H1 (cell line): Measurements from ENCODE around the gene ADGRL3. TPM values are rescaled to one million over a fixed set of nuclear protein-coding genes. Genes with fewer than 3 reads are reported as not detected.
A peak's percentile ranks its signal among the peaks of the same experiment; 100 is the strongest.

Experiments used
- CTCF ChIA-PET: fragments of 300-600 bp; sonication (Branson Sonifier 250); formaldehyde crosslinking; loops from one replicate; lab custom pipeline; 2021; ENCODE audit not compliant: partially characterized antibody; lab: Charles Lee
- POLR2A ChIA-PET: fragments of 300-600 bp; sonication (Branson Sonifier 250); formaldehyde crosslinking; loops from one replicate; lab custom pipeline; 2021; ENCODE audit warnings: inconsistent platforms; ENCODE audit not compliant: partially characterized antibody; lab: Charles Lee
- DNase-seq, 2 experiments: peaks; one replicate each; pipeline versions ENCODE4 v3.0.0 to v3.0.0-alpha.2; 2010 to 2022; ENCODE audit warnings: low spot score in 2 of 2, low read depth in 1 of 2, mixed read lengths in 1 of 2
- FAIRE-seq: peaks from 2 replicates; lab custom pipeline; 2011; peaks lifted over from hg19 to GRCh38; lab: Jason Lieb, UNC
- H2AFZ ChIP-seq: 2 replicates; pipeline ENCODE4 v1.8.1; 2012; ENCODE audit warnings: low read length, inconsistent platforms
- H2AK5ac ChIP-seq: 2 replicates; pipeline ENCODE4 v1.6.1; 2013; ENCODE audit warnings: low read depth, low read length
- H2BK120ac ChIP-seq: replicated peaks from 2 replicates; pipeline ENCODE3; 2013; ENCODE audit warnings: low read depth, low read length, inconsistent platforms
- H2BK12ac ChIP-seq: 2 replicates; pipeline ENCODE4 v1.6.1; 2013; ENCODE audit warnings: low read depth, low read length
- H2BK15ac ChIP-seq: 2 replicates; pipeline ENCODE4 v1.6.1; 2013; ENCODE audit warnings: low read length
- H2BK20ac ChIP-seq: 2 replicates; pipeline ENCODE4 v1.6.1; 2013; ENCODE audit warnings: low read length
- H2BK5ac ChIP-seq: 2 replicates; pipeline ENCODE4 v1.6.1; 2013; ENCODE audit warnings: low read depth, low read length
- H3K14ac ChIP-seq: 2 replicates; pipeline ENCODE4 v1.6.1; 2013; ENCODE audit warnings: inconsistent platforms; ENCODE audit not compliant: insufficient read length
- H3K18ac ChIP-seq: 2 replicates; pipeline ENCODE4 v1.6.1; 2013; ENCODE audit warnings: low read length; ENCODE audit errors: extremely low read depth
- H3K23ac ChIP-seq: 2 replicates; pipeline ENCODE4 v1.6.1; 2013; ENCODE audit warnings: inconsistent platforms; ENCODE audit not compliant: insufficient read length
- H3K23me2 ChIP-seq: 2 replicates; pipeline ENCODE4 v1.6.1; 2013; ENCODE audit warnings: low read depth, low read length
- H3K27ac ChIP-seq: 2 replicates; pipeline ENCODE4 v1.6.1; 2011; ENCODE audit warnings: low read depth, low read length, inconsistent platforms
- H3K27me3 ChIP-seq, 4 experiments: replicated peaks in 1 of 4; 1 replicate in 1 of 4; 2 replicates in 3 of 4; pipeline versions ENCODE4 v1.6.1 to v1.8.1; 2011 to 2013; ENCODE audit warnings: low read length in 3 of 4, mild to moderate bottlenecking in 3 of 4, inconsistent platforms in 2 of 4, mixed read lengths in 2 of 4, moderate library complexity in 1 of 4; ENCODE audit not compliant: control insufficient read depth in 3 of 4, insufficient read depth in 3 of 4; ENCODE audit errors: extremely low read depth in 1 of 4
- H3K36me3 ChIP-seq, 4 experiments: 2 replicates each; pipeline versions ENCODE4 v1.6.1 to v1.8.1; 2011 to 2013; ENCODE audit warnings: mild to moderate bottlenecking in 4 of 4, low read length in 3 of 4, moderate library complexity in 2 of 4, control low read depth in 1 of 4, inconsistent platforms in 1 of 4; ENCODE audit not compliant: insufficient read depth in 4 of 4, control insufficient read depth in 2 of 4
- H3K4ac ChIP-seq: replicated peaks from 2 replicates; pipeline ENCODE3; 2013; ENCODE audit warnings: low read length, low read depth, mixed read lengths, inconsistent platforms; ENCODE audit not compliant: insufficient read length
- H3K4me1 ChIP-seq, 4 experiments: replicated peaks in 1 of 4; 1 replicate in 1 of 4; 2 replicates in 3 of 4; pipeline versions ENCODE4 v1.6.1 to v1.8.1; 2011 to 2013; ENCODE audit warnings: low read length in 3 of 4, inconsistent platforms in 2 of 4, mixed read lengths in 1 of 4; ENCODE audit not compliant: insufficient read depth in 4 of 4, control insufficient read depth in 3 of 4
- H3K4me2 ChIP-seq, 2 experiments: 2 replicates each; pipeline versions ENCODE4 v1.6.1 to v1.8.1; 2011 to 2013; ENCODE audit warnings: low read depth in 2 of 2, low read length in 2 of 2, control low read depth in 1 of 2, inconsistent platforms in 1 of 2, mild to moderate bottlenecking in 1 of 2; ENCODE audit not compliant: insufficient read depth in 1 of 2
- H3K4me3 ChIP-seq, 4 experiments: fragments of 200-600, 300-600 bp in 1 of 4; sonication (generic), shearing (Covaris generic), sonication (Bioruptor Twin) in 1 of 4; 2 replicates each; pipeline versions ENCODE4 v1.5.1 to v1.8.1; 2011 to 2016; ENCODE audit warnings: low read length in 4 of 4, low read depth in 3 of 4, control low read depth in 2 of 4, inconsistent platforms in 2 of 4, mild to moderate bottlenecking in 2 of 4, mixed read lengths in 1 of 4, moderate library complexity in 1 of 4; ENCODE audit not compliant: insufficient read depth in 2 of 4; ENCODE audit errors: extremely low read depth in 1 of 4
- H3K56ac ChIP-seq: replicated peaks from 2 replicates; pipeline ENCODE3; 2013; ENCODE audit warnings: low read depth, mild to moderate bottlenecking, mixed read lengths, low read length, inconsistent platforms; ENCODE audit not compliant: insufficient read length
- H3K79me1 ChIP-seq: 2 replicates; pipeline ENCODE4 v1.6.1; 2013; ENCODE audit warnings: low read depth, low read length, control low read depth
- H3K79me2 ChIP-seq, 2 experiments: 2 replicates each; pipeline versions ENCODE4 v1.6.1 to v1.8.1; 2012 to 2013; ENCODE audit warnings: low read length in 2 of 2, mild to moderate bottlenecking in 2 of 2, inconsistent platforms in 1 of 2; ENCODE audit not compliant: insufficient read depth in 2 of 2, control insufficient read depth in 1 of 2
- H3K9ac ChIP-seq, 4 experiments: replicated peaks in 1 of 4; 1 replicate in 1 of 4; 2 replicates in 3 of 4; pipeline versions ENCODE4 v1.6.1 to v1.8.1; 2011 to 2013; ENCODE audit warnings: low read depth in 3 of 4, low read length in 3 of 4, control low read depth in 2 of 4, mild to moderate bottlenecking in 2 of 4, moderate library complexity in 2 of 4, inconsistent platforms in 1 of 4; ENCODE audit errors: extremely low read depth in 1 of 4
- H3K9me3 ChIP-seq, 2 experiments: 2 replicates each; pipeline versions ENCODE4 v1.6.1 to v1.8.1; 2012 to 2013; ENCODE audit warnings: mild to moderate bottlenecking in 2 of 2, moderate library complexity in 2 of 2, control low read depth in 1 of 2, inconsistent platforms in 1 of 2, low read depth in 1 of 2, low read length in 1 of 2, mixed read lengths in 1 of 2; ENCODE audit not compliant: insufficient read depth in 2 of 2
- H4K20me1 ChIP-seq, 2 experiments: replicated peaks in 1 of 2; 2 replicates each; pipeline versions ENCODE3 to v1.8.1; 2011 to 2013; ENCODE audit warnings: inconsistent platforms in 2 of 2, low read length in 2 of 2, mild to moderate bottlenecking in 1 of 2; ENCODE audit not compliant: insufficient read depth in 2 of 2, control insufficient read depth in 1 of 2
- H4K5ac ChIP-seq: 2 replicates; pipeline ENCODE4 v1.6.1; 2013; ENCODE audit warnings: low read length, low read depth, mixed read lengths, inconsistent platforms; ENCODE audit not compliant: insufficient read length
- H4K8ac ChIP-seq: 2 replicates; pipeline ENCODE4 v1.8.0; 2013; ENCODE audit warnings: mild to moderate bottlenecking, moderate library complexity, low read length, inconsistent platforms; ENCODE audit not compliant: insufficient read depth; ENCODE audit errors: extremely low read depth
- H4K91ac ChIP-seq: replicated peaks from 2 replicates; pipeline ENCODE3; 2013; ENCODE audit warnings: low read length, mixed read lengths, inconsistent platforms; ENCODE audit not compliant: insufficient read length
- CHD2 ChIP-seq: IDR thresholded peaks from 2 replicates; pipeline ENCODE4 v1.6.1; 2012; ENCODE audit warnings: low read length, improper control_type of control experiment
- RNF2 ChIP-seq: fragments of 200-900, 300-1000 bp; sonication (generic); IDR thresholded peaks from 2 replicates; pipeline ENCODE4 v1.7.1; 2016; ENCODE audit warnings: borderline replicate concordance, low read depth, mild to moderate bottlenecking, antibody characterized with exemption, low read length; ENCODE audit not compliant: poor library complexity, severe bottlenecking; ENCODE audit errors: missing control alignments
- WGBS, 2 experiments: shearing (Covaris generic) in 1 of 2; methylation state at CpG; one replicate each; pipeline versions ENCODE4 v1.1.6 to v1.1.7; 2013 to 2015; ENCODE audit warnings: low lambda C conversion rate in 2 of 2, mixed read lengths in 2 of 2, inconsistent platforms in 1 of 2, low coverage in 1 of 2, missing lambda C conversion rate in 1 of 2; ENCODE audit not compliant: insufficient replicate concordance in 2 of 2, insufficient coverage in 1 of 2, insufficient read length in 1 of 2; ENCODE audit errors: extremely low coverage in 1 of 2, missing lambda C conversion rate in 1 of 2; 5-methylcytosine and 5-hydroxymethylcytosine counted together
- polyA plus RNA-seq, 7 experiments: library from polyadenylated mRNA; depleted of rRNA in 3 of 7; stranded (reverse) in 5 of 7; unstranded in 2 of 7; fragments of >200 nt in 5 of 7; fragments of 200-250 nt in 2 of 7; gene quantifications; 1 replicate in 5 of 7; 2 replicates in 1 of 7; 4 replicates in 1 of 7; pipeline versions ENCODE4 v1.2.1 to v1.2.3, GENCODE V29; 2011 to 2013; ENCODE audit warnings: missing spikeins in 2 of 7, mixed read lengths in 2 of 7
- total RNA-seq: library from RNA; stranded (reverse); fragmentation: NEBNext Ultra II Directional; extraction: Animal tissue kit (Norgen Biotek cat#: 25700); gene quantifications from 2 replicates; pipeline ENCODE4 v1.2.1, GENCODE V29; 2021

The ADGRL3 gene
- total and polyA plus RNA-seq, 2 of the 8 experiments (the other 6 are each of a cell fraction or from before 2014, with no cell fraction given): 6.6 to 13.0 TPM

GRCh38 chr4:61336488-61336887 lies 136.4 kb downstream of the ADGRL3 start:
- 12% methylated on average over 5 of the region's 5 CpGs; no CpG with 5 or more reads in 1 of the 2 experiments for WGBS, 2 experiments
- TF ChIP-seq CHD2: no peak
- TF ChIP-seq RNF2: no peak

More at GRCh38 chr4:61336488-61336887, 136.4 kb downstream of the ADGRL3 start:
- no peak for DNase-seq
- peaks cover 0 to 12% of the 10 kb centered on the region in 2 experiments; a peak in 1 of 4 replicates for H3K79me2 ChIP-seq
- peaks cover 2% of the 10 kb centered on the region; the same call in 1 of the 2 replicates for H3K23me2 ChIP-seq
- peak overlapping the region; percentile 3; the same call in 1 of the 2 replicates for H2AK5ac ChIP-seq
- H4K8ac ChIP-seq: no peak overlapping the region
- H2BK5ac ChIP-seq: peak overlapping the region; percentile 71; the same call in 1 of the 2 replicates
- peak; percentile 19 for FAIRE-seq
- ChIA-PET CTCF (interaction anchor here (0.9 to 1.2 kb wide), 2 partner anchors 33 to 134 kb away, joined by 3 read pairs; no protein-coding TSS in a partner anchor), POLR2A (interaction anchor here (0.6 kb wide), 1 partner anchor 1344 kb away, joined by 3 read pairs; no protein-coding TSS in a partner anchor)
- H3K56ac ChIP-seq: no peak overlapping the region
- H3K4me1 ChIP-seq: peaks cover 2 to 17% (median 12%) of the 10 kb centered on the region in 4 experiments; a peak in 6 of 7 replicates
- peak overlapping the region; percentile 95 for H2BK12ac ChIP-seq
- H2BK120ac ChIP-seq: peak overlapping the region; percentile 47
- H3K14ac ChIP-seq: no peak overlapping the region
- H3K4me3 ChIP-seq: peak overlapping the region in 3 of 4 experiments; percentile 7 to 26 (median 19); a peak in 4 of 8 replicates
- H2BK20ac ChIP-seq: peak overlapping the region; percentile 92
- H4K91ac ChIP-seq: peak overlapping the region; percentile 25
- 0 out of 2 replicates have a peak overlapping the region, but pooled peaks have one; percentile 55 for H2AFZ ChIP-seq
- 0 out of 2 replicates have a peak overlapping the region, but pooled peaks have one; percentile 2 for H2BK15ac ChIP-seq
- no peaks in the 10 kb centered on the region for H3K27me3 ChIP-seq
- no peaks in the 10 kb centered on the region for H4K20me1 ChIP-seq
- peak overlapping the region; percentile 59 to 68 for H3K4me2 ChIP-seq
- peak overlapping the region in 1 of 4 experiments; percentile 1; a peak in 1 of 7 replicates for H3K9ac ChIP-seq
- no peaks in the 10 kb centered on the region for H3K79me1 ChIP-seq
- peak overlapping the region; percentile 80 for H3K18ac ChIP-seq
- H3K36me3 ChIP-seq: no peaks in the 10 kb centered on the region
- H4K5ac ChIP-seq: no peak overlapping the region
- H3K27ac ChIP-seq: peak overlapping the region; percentile 61; the same call in 1 of the 2 replicates
- no peaks in the 10 kb centered on the region for H3K9me3 ChIP-seq
- H3K23ac ChIP-seq: no peak overlapping the region
- no peak overlapping the region for H3K4ac ChIP-seq
